Measurements from ENCODE around the gene RAB27B.

Gene RAB27B

GRCh38 chr18:54916507-54916906 lies 88.2 kb downstream of the RAB27B start:
- DNase-seq = no peak

GRCh38 chr18:54918060-54918459 lies 89.8 kb downstream of the RAB27B start:
- DNase-seq = no peak

- DNase-seq = no peak
Observed at GRCh38 chr18:54919412-54919811, 91.1 kb downstream of the RAB27B start.

GRCh38 chr18:54923339-54923956 lies 95.2 kb downstream of the RAB27B start:
- DNase-seq = no peak

GRCh38 chr18:54924948-54925347 lies 96.7 kb downstream of the RAB27B start:
- no peak for DNase-seq

GRCh38 chr18:54926593-54927325 lies 98.5 kb downstream of the RAB27B start:
- DNase-seq = no peak

GRCh38 chr18:54928236-54928635 lies 100.0 kb downstream of the RAB27B start:
- no peak for DNase-seq

- DNase-seq = no peak
Observed at GRCh38 chr18:54931152-54931551, 102.9 kb downstream of the RAB27B start.

DNA sequence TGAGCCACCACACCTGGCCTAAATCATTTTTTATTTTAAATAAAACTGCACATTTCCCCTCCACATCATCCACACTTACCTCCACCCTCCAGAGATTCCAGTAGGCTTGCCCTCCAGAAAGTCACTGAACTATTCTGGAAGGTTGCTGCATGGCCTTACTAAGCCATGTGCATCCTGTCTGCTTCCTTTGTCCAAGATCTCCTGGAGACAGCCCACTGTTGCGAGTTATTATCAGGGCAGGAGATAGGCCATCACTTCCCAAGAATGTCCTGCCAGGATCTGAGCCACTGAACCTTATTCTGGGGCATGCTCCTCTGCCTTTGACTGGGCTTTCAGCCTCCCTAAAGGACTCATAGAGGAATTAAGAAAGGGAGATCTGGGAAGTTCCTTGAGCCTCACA lies 104.2 kb downstream of the RAB27B start:
- DNase-seq = no peak

DNA sequence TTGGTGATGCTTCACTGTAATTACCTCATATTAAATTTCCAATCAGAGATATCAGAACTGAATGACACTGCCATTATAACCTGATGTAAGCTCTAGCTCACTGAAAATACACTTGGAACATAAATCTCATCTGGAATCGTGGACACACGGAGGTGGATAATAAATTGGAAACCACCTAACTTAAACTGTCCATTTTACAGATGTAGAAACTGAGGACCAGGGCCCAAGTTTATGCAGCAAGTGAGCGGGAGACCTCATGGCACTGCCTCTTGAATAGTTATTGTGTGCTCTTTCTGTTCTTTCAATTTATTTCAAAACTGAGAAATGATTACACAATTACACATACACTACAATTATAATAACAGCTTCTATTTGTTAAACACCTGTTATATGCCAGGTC lies 110.2 kb downstream of the RAB27B start:
- DNase-seq = no peak

GRCh38 chr18:54939361-54939917 lies 111.2 kb downstream of the RAB27B start:
- no peak for DNase-seq

DNA sequence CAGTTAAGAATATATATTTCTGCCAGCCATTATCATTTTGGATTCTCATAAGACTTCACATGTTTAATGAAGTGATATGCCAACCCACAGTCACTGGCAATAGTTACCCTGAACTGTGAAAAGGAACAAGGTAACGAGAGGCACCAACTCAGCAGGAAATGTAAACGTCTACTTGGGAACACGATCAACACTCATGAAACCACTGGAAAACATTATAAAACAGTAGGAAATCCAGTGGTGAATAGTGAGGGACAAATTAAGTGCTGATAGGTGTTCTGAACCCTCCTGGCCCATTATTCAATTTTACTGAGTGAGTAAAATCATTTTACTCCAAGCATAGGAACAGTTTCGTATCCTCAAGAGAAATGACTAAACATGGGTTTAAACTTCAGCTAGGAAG lies 113.9 kb downstream of the RAB27B start:
- DNase-seq = no peak

DNA sequence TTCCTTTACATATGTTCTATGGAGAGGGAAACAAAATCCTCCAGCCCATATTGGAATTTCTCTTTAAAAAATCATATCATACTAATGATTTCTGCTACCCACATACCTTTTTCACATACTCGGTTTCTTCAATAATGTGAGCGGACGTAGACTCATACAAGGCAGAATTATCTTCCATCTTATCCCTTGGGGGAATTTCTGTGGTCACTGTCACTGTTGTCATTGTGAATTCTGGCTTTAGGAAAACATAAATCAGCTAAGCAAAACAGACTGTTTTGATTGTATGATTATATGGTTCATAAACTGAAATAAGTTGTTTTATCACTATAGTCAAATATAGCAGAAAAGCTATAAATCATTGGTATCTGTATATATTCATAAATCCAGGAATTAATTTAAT lies 114.3 kb downstream of the RAB27B start:
- no peak for DNase-seq

All from NCI-H1694 (cell line).